Endothelial cell of umbilical vein (primary cell): ENCODE data around the gene TESPA1. TPM values are rescaled to one million over a fixed set of nuclear protein-coding genes. Genes with fewer than 3 reads are reported as not detected.

ENCODE experiments used
- BruUV-seq: library from RNA; stranded (reverse); fragments of 400-500 nt; replicated peaks from 2 replicates; lab custom pipeline; 2021; lab: Mats Ljungman, UMichigan
- CTCF ChIA-PET: fragments of 300-600, 350-600 bp; sonication (Branson Sonifier 250); formaldehyde crosslinking; loops from one replicate; lab custom pipeline; 2021; ENCODE audit warnings: antibody characterized with exemption, inconsistent platforms; lab: Charles Lee
- POLR2A ChIA-PET: fragments of 300-600, 350-600 bp; sonication (Branson Sonifier 250); formaldehyde crosslinking; loops from one replicate; lab custom pipeline; 2021; ENCODE audit warnings: antibody characterized with exemption, inconsistent platforms; lab: Charles Lee
- DNase-seq: peaks from one replicate; pipeline ENCODE4 v3.0.0-alpha.2; 2011; ENCODE audit warnings: low read depth, low spot score
- FAIRE-seq: peaks from 2 replicates; lab custom pipeline; 2011; peaks lifted over from hg19 to GRCh38; lab: Jason Lieb, UNC
- H2AFZ ChIP-seq: 2 replicates; pipeline ENCODE4 v1.6.0; 2012; ENCODE audit warnings: low read depth, low read length, control low read depth, inconsistent platforms
- H3K27ac ChIP-seq: 2 replicates; pipeline ENCODE4 v1.5.1; 2011; ENCODE audit warnings: low read depth, mild to moderate bottlenecking, control low read depth, low read length, moderate library complexity; ENCODE audit not compliant: insufficient read depth
- H3K27me3 ChIP-seq, 2 experiments: 2 replicates each; pipeline versions ENCODE4 v1.6.0 to v1.6.1; 2011; ENCODE audit warnings: low read length in 2 of 2, mixed read lengths in 1 of 2; ENCODE audit not compliant: control insufficient read depth in 2 of 2, insufficient read depth in 2 of 2
- H3K36me3 ChIP-seq, 2 experiments: 2 replicates in 1 of 2; 3 replicates in 1 of 2; pipeline ENCODE4 v1.5.1; 2011; ENCODE audit warnings: low read length in 2 of 2, mild to moderate bottlenecking in 1 of 2, moderate library complexity in 1 of 2; ENCODE audit not compliant: control insufficient read depth in 2 of 2, insufficient read depth in 2 of 2; ENCODE audit errors: extremely low read depth in 1 of 2
- H3K4me1 ChIP-seq: 3 replicates; pipeline ENCODE4 v1.5.1; 2011; ENCODE audit warnings: mild to moderate bottlenecking, low read length; ENCODE audit not compliant: control insufficient read depth, insufficient read depth; ENCODE audit errors: extremely low read depth
- H3K4me2 ChIP-seq: 2 replicates; pipeline ENCODE4 v1.6.1; 2011; ENCODE audit warnings: low read length, control low read depth, mixed read lengths; ENCODE audit not compliant: insufficient read depth
- H3K4me3 ChIP-seq, 3 experiments: fragments of 200-600 bp in 1 of 3; sonication (generic), shearing (Covaris generic) in 1 of 3; replicated peaks in 1 of 3; 2 replicates each; pipeline ENCODE4 v1.5.1; 2011 to 2016; ENCODE audit warnings: control low read depth in 3 of 3, low read length in 3 of 3, mild to moderate bottlenecking in 2 of 3, inconsistent platforms in 1 of 3, low read depth in 1 of 3, moderate library complexity in 1 of 3; ENCODE audit not compliant: insufficient read depth in 1 of 3
- H3K79me2 ChIP-seq: 2 replicates; pipeline ENCODE4 v1.6.0; 2012; ENCODE audit warnings: low read length, inconsistent platforms; ENCODE audit not compliant: control insufficient read depth, insufficient read depth
- H3K9ac ChIP-seq: replicated peaks from 2 replicates; pipeline ENCODE3; 2011; ENCODE audit warnings: low read length, control low read depth; ENCODE audit not compliant: insufficient read depth; ENCODE audit errors: extremely low read depth
- H3K9me1 ChIP-seq: replicated peaks from 3 replicates; pipeline ENCODE4 v1.6.0; 2011; ENCODE audit warnings: mild to moderate bottlenecking, low read length; ENCODE audit not compliant: control insufficient read depth, insufficient read depth; ENCODE audit errors: extremely low read depth
- H3K9me3 ChIP-seq: replicated peaks from 2 replicates; pipeline ENCODE4 v1.5.1; 2012; ENCODE audit warnings: low read length, inconsistent platforms; ENCODE audit not compliant: control insufficient read depth, insufficient read depth
- H4K20me1 ChIP-seq: replicated peaks from 2 replicates; pipeline ENCODE3; 2011; ENCODE audit warnings: mild to moderate bottlenecking, low read length; ENCODE audit not compliant: control insufficient read depth, insufficient read depth; ENCODE audit errors: extremely low read depth
- CTCF ChIP-seq, 2 donors: IDR thresholded peaks; 1 replicate in 1 of 2; 2 replicates in 1 of 2; pipeline ENCODE4 v1.5.1; 2011; ENCODE audit warnings: low read length in 2 of 2, mild to moderate bottlenecking in 2 of 2, moderate library complexity in 2 of 2, control low read depth in 1 of 2, inconsistent platforms in 1 of 2, low read depth in 1 of 2; ENCODE audit not compliant: insufficient read depth in 1 of 2; ENCODE audit errors: extremely low read depth in 1 of 2
- EZH2 ChIP-seq: IDR thresholded peaks from 2 replicates; pipeline ENCODE4 v1.6.1; 2012; ENCODE audit warnings: borderline replicate concordance, low read depth, mild to moderate bottlenecking, moderate library complexity, low read length, inconsistent platforms; ENCODE audit not compliant: severe bottlenecking
- FOS ChIP-seq: IDR thresholded peaks from 2 replicates; pipeline ENCODE4 v1.6.1; 2011; ENCODE audit warnings: mild to moderate bottlenecking, low read length, moderate library complexity, borderline replicate concordance; ENCODE audit not compliant: insufficient read depth
- GATA2 ChIP-seq: IDR thresholded peaks from 2 replicates; pipeline ENCODE4 v1.7.0; 2011; ENCODE audit warnings: low read depth, mild to moderate bottlenecking, moderate library complexity, mixed read lengths, low read length; ENCODE audit not compliant: insufficient read length, insufficient read depth
- JUN ChIP-seq: IDR thresholded peaks from 2 replicates; pipeline ENCODE4 v1.6.1; 2011; ENCODE audit warnings: borderline replicate concordance, low read depth; ENCODE audit not compliant: insufficient read length, insufficient read depth
- MYC ChIP-seq: IDR thresholded peaks from one replicate; pipeline ENCODE4 v1.6.1; 2011; ENCODE audit warnings: mild to moderate bottlenecking, low read depth, low read length
- POLR2A ChIP-seq: IDR thresholded peaks from 2 replicates; pipeline ENCODE4 v1.6.1; 2012; ENCODE audit warnings: low read depth, mild to moderate bottlenecking, control low read depth, low read length
- POLR2AphosphoS5 ChIP-seq: IDR thresholded peaks from 2 replicates; pipeline ENCODE4 v1.6.1; 2012; ENCODE audit warnings: low read depth, mild to moderate bottlenecking, control low read depth, low read length, moderate library complexity; ENCODE audit not compliant: insufficient read depth
- dilution Hi-C: fragments of 300-500 bp; cut with MboI; formaldehyde crosslinking; loops from one replicate; pipeline ENCODE4 v1.15.0; 2019; ENCODE audit warnings: low sequenced_read_pairs; ENCODE audit not compliant: extremely low pct_ligation_motif_present
- intact Hi-C: fragments of 100-400 bp; cut with micrococcal nuclease; formaldehyde crosslinking; loops from one replicate; pipeline ENCODE4 v1.10.0; 2022
- polyA plus RNA-seq, 4 experiments: library from polyadenylated mRNA; depleted of rRNA in 3 of 4; stranded (reverse) in 3 of 4; unstranded in 1 of 4; fragments of >200 nt; gene quantifications; 2 replicates each; pipeline versions ENCODE4 v1.2.1 to v1.2.3, GENCODE V29; 2011 to 2012; ENCODE audit warnings: missing spikeins in 1 of 4
- total RNA-seq: library from RNA; stranded (reverse); gene quantifications from 2 replicates; pipeline ENCODE4 v1.2.3, GENCODE V29; 2021
- TF ChIP-seq, protein P1 (sequence below): IDR thresholded peaks from 2 replicates; pipeline ENCODE4 v1.6.1; 2011; ENCODE audit not compliant: insufficient read depth, insufficient read length

The TESPA1 gene
- total and polyA plus RNA-seq, 2 donors (not counting 3 experiments of a cell fraction or from before 2014, with no cell fraction given), result not detected

GRCh38 chr12:55025508-55025907, 40.9 kb upstream of the TESPA1 start:
- no peak for FAIRE-seq
- no TSS peak for BruUV-seq
- H4K20me1 ChIP-seq, result no peaks in the 10 kb centered on the region
- no peaks in the 10 kb centered on the region for H3K4me1 ChIP-seq
- no peaks in the 10 kb centered on the region for H3K9me1 ChIP-seq
- H3K4me3 ChIP-seq, result no peak overlapping the region
- ChIA-PET CTCF (interaction anchor here (1.1 kb wide), 2 partner anchors 16 to 17 kb away, joined by 3 read pairs; no protein-coding TSS in a partner anchor), POLR2A (no interaction called here)
- no peak overlapping the region for H3K4me2 ChIP-seq
- H2AFZ ChIP-seq, result no peak overlapping the region
- intact Hi-C loops, result no loop called here
- no peaks in the 10 kb centered on the region for H3K79me2 ChIP-seq
- no peaks in the 10 kb centered on the region for H3K27me3 ChIP-seq
- DNase-seq, result no peak
- H3K9me3 ChIP-seq, result no peaks in the 10 kb centered on the region
- no peak overlapping the region for H3K9ac ChIP-seq
- no peak for TF ChIP-seq FOS
- no peak for TF ChIP-seq POLR2AphosphoS5
- TF ChIP-seq MYC, result no peak
- TF ChIP-seq CTCF (IDR thresholded peaks at IDR 0.05; ENCODE audit: extremely low read depth in 1 of 2, insufficient read depth in 1 of 2, low read depth in 1 of 2, low read length in 2 of 2), result no peak
- TF ChIP-seq JUN, result no peak
- no peak for TF ChIP-seq POLR2A
- TF ChIP-seq EZH2, result no peak
- TF ChIP-seq, protein P1, sequence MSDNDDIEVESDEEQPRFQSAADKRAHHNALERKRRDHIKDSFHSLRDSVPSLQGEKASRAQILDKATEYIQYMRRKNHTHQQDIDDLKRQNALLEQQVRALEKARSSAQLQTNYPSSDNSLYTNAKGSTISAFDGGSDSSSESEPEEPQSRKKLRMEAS, result no peak
- TF ChIP-seq GATA2, result no peak
- dilution Hi-C loops, result no loop called here
- H3K27ac ChIP-seq, result no peak overlapping the region
- H3K36me3 ChIP-seq, result no peaks in the 10 kb centered on the region
